GM23338 (cell line): ENCODE measurements around the gene NFATC1. TPM values are rescaled to one million over a fixed set of nuclear protein-coding genes. Genes with fewer than 3 reads are reported as not detected.

ENCODE experiments used
- ATAC-seq: fragments of 200-7000 bp; cut with Tn5 transposase; 3 replicates; pipeline ENCODE4 v1.9.1; 2020
- DNase-seq: peaks from one replicate; pipeline ENCODE4 v3.0.0-alpha.2; 2015; ENCODE audit warnings: low spot score
- H2AFZ ChIP-seq: fragments of 200-600 bp; sonication (generic); 2 replicates; pipeline ENCODE4 v1.8.0; 2016; ENCODE audit warnings: antibody characterized with exemption, mild to moderate bottlenecking, moderate library complexity
- H3F3A ChIP-seq: fragments of 200-600 bp; sonication (generic); replicated peaks from 2 replicates; pipeline ENCODE4 v1.8.0; 2017; ENCODE audit warnings: antibody characterized with exemption, mixed run types, low read depth
- H3K27ac ChIP-seq: fragments of 200-600 bp; sonication (generic); 2 replicates; pipeline ENCODE4 v1.6.1; 2016; ENCODE audit warnings: low read depth
- H3K27me3 ChIP-seq: fragments of 200-600 bp; sonication (generic); 2 replicates; pipeline ENCODE4 v1.8.0; 2016; ENCODE audit warnings: mild to moderate bottlenecking, mixed run types, moderate library complexity; ENCODE audit not compliant: insufficient read depth
- H3K36me3 ChIP-seq: fragments of 200-600 bp; sonication (generic); 2 replicates; pipeline ENCODE4 v1.8.0; 2016; ENCODE audit warnings: mild to moderate bottlenecking; ENCODE audit not compliant: insufficient read depth
- H3K4me1 ChIP-seq: fragments of 200-600 bp; sonication (generic); 2 replicates; pipeline ENCODE4 v1.8.0; 2016; ENCODE audit warnings: mild to moderate bottlenecking, moderate library complexity; ENCODE audit not compliant: insufficient read depth
- H3K4me2 ChIP-seq: fragments of 200-600 bp; sonication (generic); 2 replicates; pipeline ENCODE4 v1.7.1; 2017; ENCODE audit warnings: mixed run types
- H3K4me3 ChIP-seq: fragments of 200-600 bp; sonication (generic); 2 replicates; pipeline ENCODE4 v1.6.1; 2016; ENCODE audit warnings: mixed run types
- H3K79me2 ChIP-seq: fragments of 200-600 bp; sonication (generic); replicated peaks from 2 replicates; pipeline ENCODE4 v1.8.0; 2017; ENCODE audit warnings: mild to moderate bottlenecking; ENCODE audit not compliant: insufficient read depth
- H3K9me2 ChIP-seq: fragments of 200-600 bp; sonication (generic); 2 replicates; pipeline ENCODE4 v1.8.0; 2017; ENCODE audit not compliant: insufficient read depth
- H4K20me1 ChIP-seq: fragments of 200-600 bp; sonication (generic); replicated peaks from 2 replicates; pipeline ENCODE4 v1.8.0; 2017; ENCODE audit warnings: mild to moderate bottlenecking; ENCODE audit not compliant: insufficient read depth
- H3K27ac Mint-ChIP-seq: 2 replicates; pipeline ENCODE4 v1.8.0; 2020; ENCODE audit warnings: inconsistent platforms, mild to moderate bottlenecking, moderate library complexity, mixed read lengths
- H3K27me3 Mint-ChIP-seq: 3 replicates; pipeline ENCODE4 v1.8.0; 2022; ENCODE audit warnings: low read depth, mild to moderate bottlenecking, moderate library complexity, mixed read lengths, inconsistent platforms; ENCODE audit not compliant: insufficient read depth, poor library complexity
- H3K36me3 Mint-ChIP-seq: 3 replicates; pipeline ENCODE4 v1.8.0; 2021; ENCODE audit warnings: low read depth, mild to moderate bottlenecking, inconsistent platforms, moderate library complexity, mixed read lengths
- H3K4me1 Mint-ChIP-seq: 3 replicates; pipeline ENCODE4 v1.8.0; 2020; ENCODE audit warnings: mild to moderate bottlenecking, inconsistent platforms, mixed read lengths
- H3K4me3 Mint-ChIP-seq: 3 replicates; pipeline ENCODE4 v1.8.0; 2021; ENCODE audit warnings: moderate library complexity, mild to moderate bottlenecking, inconsistent platforms, mixed read lengths
- H3K9me3 Mint-ChIP-seq: 3 replicates; pipeline ENCODE4 v1.8.0; 2020; ENCODE audit warnings: moderate library complexity, mild to moderate bottlenecking, inconsistent platforms, mixed read lengths
- CREB1 ChIP-seq: fragments of 250-450 bp; sonication (Bioruptor Pico); IDR thresholded peaks from 2 replicates; pipeline ENCODE4 v1.5.0; 2020; ENCODE audit warnings: low read depth, mild to moderate bottlenecking, moderate library complexity
- CTCF ChIP-seq, 2 experiments: fragments of 200-600 bp in 1 of 2; sonication (generic) in 1 of 2; conservative IDR thresholded peaks; 2 replicates each; pipeline versions ENCODE4 v1.5.1 to v1.6.1; 2016 to 2017; ENCODE audit warnings: antibody characterized with exemption in 2 of 2, low read depth in 2 of 2, mild to moderate bottlenecking in 2 of 2, moderate library complexity in 1 of 2
- EZH2 ChIP-seq: fragments of 200-600 bp; sonication (generic); IDR thresholded peaks from one replicate; pipeline ENCODE4 v1.8.0; 2017; ENCODE audit warnings: antibody characterized with exemption, mild to moderate bottlenecking, low read depth; ENCODE audit not compliant: unreplicated experiment
- EZH2phosphoT487 ChIP-seq: fragments of 200-600 bp; sonication (generic); IDR thresholded peaks from one replicate; pipeline ENCODE4 v1.8.1; 2018; ENCODE audit warnings: antibody characterized with exemption; ENCODE audit not compliant: unreplicated experiment
- JUNB ChIP-seq: IDR thresholded peaks from one replicate; pipeline ENCODE4 v1.6.1; 2016; ENCODE audit warnings: antibody characterized with exemption; ENCODE audit not compliant: unreplicated experiment
- NANOG ChIP-seq: IDR thresholded peaks from 2 replicates; pipeline ENCODE4 v1.6.1; 2016; ENCODE audit warnings: antibody characterized with exemption, borderline replicate concordance
- POLR2AphosphoS5 ChIP-seq: IDR thresholded peaks from 2 replicates; pipeline ENCODE4 v1.6.1; 2016; ENCODE audit warnings: antibody characterized with exemption, low read depth
- REST ChIP-seq: IDR thresholded peaks from one replicate; pipeline ENCODE4 v1.6.1; 2018; ENCODE audit warnings: antibody characterized with exemption; ENCODE audit not compliant: unreplicated experiment
- STAT1 ChIP-seq: IDR thresholded peaks from one replicate; pipeline ENCODE4 v1.6.1; 2016; ENCODE audit warnings: antibody characterized with exemption; ENCODE audit not compliant: unreplicated experiment
- ZNF114 ChIP-seq: fragments of 250-450 bp; sonication (Bioruptor Pico); IDR thresholded peaks from 2 replicates; pipeline ENCODE4 v1.5.0; 2020; ENCODE audit warnings: mild to moderate bottlenecking, moderate library complexity
- ZNF462 ChIP-seq: fragments of 250-450 bp; sonication (Bioruptor Pico); IDR thresholded peaks from 2 replicates; pipeline ENCODE4 v1.5.0; 2020; ENCODE audit warnings: mild to moderate bottlenecking, moderate library complexity
- polyA plus RNA-seq: library from polyadenylated mRNA; unstranded; fragments of >200 nt; fragmentation: Nextera tagmentation; extraction: Ambion mirVana; gene quantifications from 2 replicates; pipeline ENCODE4 v1.2.1, GENCODE V29; 2016
- total RNA-seq: library from RNA; depleted of rRNA; stranded (reverse); fragments of >200 nt; shearing (Covaris generic); gene quantifications from 2 replicates; pipeline ENCODE4 v1.2.3, GENCODE V29; 2014
- TF ChIP-seq, protein P1 (sequence below): IDR thresholded peaks from 2 replicates; pipeline ENCODE4 v1.6.1; 2016; ENCODE audit warnings: antibody characterized with exemption

NFATC1 gene
- total and polyA plus RNA-seq, 2 experiments from 2014 or later: 3.9 to 6.4 TPM

- TF ChIP-seq EZH2phosphoT487: no peak
Observed at GRCh38 chr18:79404567-79404910, 8.8 kb downstream of the NFATC1 start (continued).

- Histone ChIP-seq H4K20me1 (no peaks in the 10 kb centered on the region), H3K27ac (no peak overlapping the region), H3K4me2 (no peak overlapping the region), H2AFZ (no peak overlapping the region), H3K27me3 (no peaks in the 10 kb centered on the region), H3K9me2 (0 out of 2 replicates have a peak, but pooled peaks cover 4% of the 10 kb centered on the region), H3K4me1 (0 out of 2 replicates have a peak, but pooled peaks cover 7% of the 10 kb centered on the region), H3K79me2 (no peaks in the 10 kb centered on the region), H3F3A (0 out of 2 replicates have a peak, but pooled peaks cover 8% of the 10 kb centered on the region), H3K36me3 (no peaks in the 10 kb centered on the region), H3K4me3 (no peak overlapping the region)
- Mint-ChIP-seq H3K9me3 (peaks cover 3% of the 10 kb centered on the region; the same call in 1 of the 3 replicates), H3K27ac (no peak overlapping the region), H3K4me1 (peaks cover 23% of the 10 kb centered on the region), H3K27me3 (peaks cover 13% of the 10 kb centered on the region), H3K4me3 (no peak overlapping the region), H3K36me3 (no peaks in the 10 kb centered on the region)
- ATAC-seq (no peak), DNase-seq (no peak)
- TF ChIP-seq ZNF462 (CRISPR knock-in tag) (no peak), STAT1 (no peak), JUNB (no peak), REST (no peak), NANOG (no peak), ZNF114 (CRISPR knock-in tag) (no peak), CREB1 (CRISPR knock-in tag) (no peak), EZH2 (no peak), POLR2AphosphoS5 (no peak), EZH2phosphoT487 (no peak), CTCF (conservative IDR thresholded peaks at IDR 0.05; ENCODE audit: low read depth in 2 of 2) (no peak)
- TF ChIP-seq, protein P1, sequence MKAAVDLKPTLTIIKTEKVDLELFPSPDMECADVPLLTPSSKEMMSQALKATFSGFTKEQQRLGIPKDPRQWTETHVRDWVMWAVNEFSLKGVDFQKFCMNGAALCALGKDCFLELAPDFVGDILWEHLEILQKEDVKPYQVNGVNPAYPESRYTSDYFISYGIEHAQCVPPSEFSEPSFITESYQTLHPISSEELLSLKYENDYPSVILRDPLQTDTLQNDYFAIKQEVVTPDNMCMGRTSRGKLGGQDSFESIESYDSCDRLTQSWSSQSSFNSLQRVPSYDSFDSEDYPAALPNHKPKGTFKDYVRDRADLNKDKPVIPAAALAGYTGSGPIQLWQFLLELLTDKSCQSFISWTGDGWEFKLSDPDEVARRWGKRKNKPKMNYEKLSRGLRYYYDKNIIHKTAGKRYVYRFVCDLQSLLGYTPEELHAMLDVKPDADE: no peak
Observed at GRCh38 chr18:79405019-79405780, 9.5 kb downstream of the NFATC1 start.
